ENCODE results near the gene PTPRK. TPM values are rescaled to one million over a fixed set of nuclear protein-coding genes. Genes with fewer than 3 reads are reported as not detected.

PTPRK gene
- total RNA-seq, 2 experiments from 2014 or later, result 2.6 to 7.8 TPM

- Mint-ChIP-seq H3K9me3 (ENCODE audit: low read depth) (peaks cover 5% of the 10 kb centered on the region), H3K36me3 (peaks cover 30% of the 10 kb centered on the region), H3K4me3 (peak overlapping the region; percentile 68), H3K4me1 (peaks cover 66% of the 10 kb centered on the region), H3K27me3 (no peaks in the 10 kb centered on the region), H3K27ac (peak overlapping the region; percentile 95)
- ATAC-seq, result no peak
- no peak for DNase-seq
- CTCF ChIA-PET, result interaction anchor here (0.8 to 4.5 kb wide), 7 partner anchors 14 to 358 kb away, joined by 3 to 25 read pairs (median 5); partner anchors contain the start of gene THEMIS
Measured at GRCh38 chr6:127969701-127970100, 550.7 kb downstream of the PTPRK start.

DNA sequence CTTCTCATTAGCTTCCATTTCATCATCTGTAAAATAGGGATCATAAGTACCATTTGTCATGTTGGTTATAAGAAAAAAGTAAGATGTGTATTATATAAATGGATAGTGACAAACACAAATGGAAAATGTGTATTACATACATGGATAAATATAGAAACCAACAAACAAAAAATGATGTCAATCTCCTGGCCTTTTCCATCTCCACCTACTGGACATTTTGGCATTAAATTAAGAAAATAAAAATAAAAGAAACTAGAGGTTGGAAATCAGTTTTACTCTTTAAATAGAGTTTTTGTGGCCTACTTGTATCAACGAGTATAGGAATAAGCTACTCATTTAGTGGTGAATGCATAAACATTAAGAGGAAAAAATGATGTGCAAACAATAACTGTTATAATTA lies 552.0 kb downstream of the PTPRK start:
- H3K9me3 Mint-ChIP-seq (ENCODE audit: low read depth), result peaks cover 5% of the 10 kb centered on the region
- H3K4me1 Mint-ChIP-seq, result peaks cover 55% of the 10 kb centered on the region
- peak overlapping the region; percentile 65 for H3K4me3 Mint-ChIP-seq
- CTCF ChIA-PET, result interaction anchor here (0.7 to 4.5 kb wide), 16 partner anchors 10 to 113 kb away, joined by 3 to 25 read pairs (median 6); partner anchors contain the start of gene THEMIS
- H3K36me3 Mint-ChIP-seq, result peaks cover 31% of the 10 kb centered on the region
- DNase-seq (no peak), ATAC-seq (no peak)
- no peaks in the 10 kb centered on the region for H3K27me3 Mint-ChIP-seq
- peak overlapping the region; percentile 95 for H3K27ac Mint-ChIP-seq

DNA sequence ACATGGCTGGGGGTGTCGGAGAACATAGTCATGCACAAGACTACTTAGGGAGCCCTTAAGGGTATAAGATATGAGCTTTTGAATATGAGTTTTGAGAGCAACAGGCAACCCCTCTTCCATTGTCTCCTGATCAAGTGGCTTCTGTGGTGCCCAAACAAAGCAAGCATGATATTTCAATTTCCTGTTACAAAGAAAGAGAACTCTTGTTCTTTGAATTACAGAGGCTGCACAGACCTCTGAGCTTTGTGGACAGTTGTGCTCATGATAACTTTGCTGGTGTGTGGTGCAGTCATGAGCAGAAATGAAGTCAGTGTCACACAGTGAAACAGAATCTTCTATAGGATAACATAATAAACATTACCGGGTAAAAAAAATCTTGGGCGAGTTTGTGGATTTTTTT lies 552.7 kb downstream of the PTPRK start:
- Mint-ChIP-seq H3K4me3 (peak overlapping the region; percentile 65), H3K27me3 (no peaks in the 10 kb centered on the region), H3K9me3 (ENCODE audit: low read depth) (peaks cover 5% of the 10 kb centered on the region), H3K4me1 (peaks cover 49% of the 10 kb centered on the region), H3K27ac (peak overlapping the region; percentile 95), H3K36me3 (peaks cover 33% of the 10 kb centered on the region)
- CTCF ChIA-PET, result interaction anchor here (0.8 to 4.5 kb wide), 18 partner anchors 10 to 112 kb away, joined by 3 to 25 read pairs (median 6); partner anchors contain the start of gene THEMIS
- ATAC-seq (peak; percentile 63), DNase-seq (peak; percentile 83)

GRCh38 chr6:127966616-127967015 lies 553.8 kb downstream of the PTPRK start:
- Mint-ChIP-seq H3K36me3 (peaks cover 39% of the 10 kb centered on the region), H3K27me3 (no peaks in the 10 kb centered on the region), H3K9me3 (ENCODE audit: low read depth) (peaks cover 5% of the 10 kb centered on the region), H3K4me1 (peaks cover 40% of the 10 kb centered on the region), H3K4me3 (no peak overlapping the region), H3K27ac (peak overlapping the region; percentile 95)
- ATAC-seq, result no peak
- CTCF ChIA-PET, result interaction anchor here (2.3 to 2.8 kb wide), 3 partner anchors 15 to 57 kb away, joined by 7 to 14 read pairs (median 12); no protein-coding TSS in a partner anchor
- no peak for DNase-seq

- no peaks in the 10 kb centered on the region for H3K27me3 Mint-ChIP-seq
- ATAC-seq, result no peak
- no peak for DNase-seq
- H3K27ac Mint-ChIP-seq, result no peak overlapping the region
- H3K36me3 Mint-ChIP-seq, result peaks cover 44% of the 10 kb centered on the region
- no peak overlapping the region for H3K4me3 Mint-ChIP-seq
- H3K9me3 Mint-ChIP-seq (ENCODE audit: low read depth), result peaks cover 9% of the 10 kb centered on the region
- CTCF ChIA-PET, result no interaction called here
- H3K4me1 Mint-ChIP-seq, result peaks cover 31% of the 10 kb centered on the region
Measured at GRCh38 chr6:127963495-127963894, 556.9 kb downstream of the PTPRK start.

GRCh38 chr6:127959869-127960268 lies 560.5 kb downstream of the PTPRK start:
- Mint-ChIP-seq H3K27me3 (no peaks in the 10 kb centered on the region), H3K4me3 (no peak overlapping the region), H3K27ac (no peak overlapping the region), H3K9me3 (ENCODE audit: low read depth) (peaks cover 7% of the 10 kb centered on the region), H3K4me1 (peaks cover 18% of the 10 kb centered on the region), H3K36me3 (peaks cover 30% of the 10 kb centered on the region)
- ATAC-seq, result no peak
- no peak for DNase-seq
- CTCF ChIA-PET, result no interaction called here

GRCh38 chr6:127956956-127957355 lies 563.4 kb downstream of the PTPRK start:
- Mint-ChIP-seq H3K27ac (no peak overlapping the region), H3K4me3 (no peak overlapping the region), H3K9me3 (ENCODE audit: low read depth) (peaks cover 7% of the 10 kb centered on the region), H3K36me3 (peaks cover 16% of the 10 kb centered on the region), H3K4me1 (peaks cover 40% of the 10 kb centered on the region), H3K27me3 (no peaks in the 10 kb centered on the region)
- DNase-seq (no peak), ATAC-seq (no peak)
- CTCF ChIA-PET, result interaction anchor here (3.5 kb wide), 1 partner anchor 12 kb away, joined by 25 read pairs; no protein-coding TSS in a partner anchor

DNA sequence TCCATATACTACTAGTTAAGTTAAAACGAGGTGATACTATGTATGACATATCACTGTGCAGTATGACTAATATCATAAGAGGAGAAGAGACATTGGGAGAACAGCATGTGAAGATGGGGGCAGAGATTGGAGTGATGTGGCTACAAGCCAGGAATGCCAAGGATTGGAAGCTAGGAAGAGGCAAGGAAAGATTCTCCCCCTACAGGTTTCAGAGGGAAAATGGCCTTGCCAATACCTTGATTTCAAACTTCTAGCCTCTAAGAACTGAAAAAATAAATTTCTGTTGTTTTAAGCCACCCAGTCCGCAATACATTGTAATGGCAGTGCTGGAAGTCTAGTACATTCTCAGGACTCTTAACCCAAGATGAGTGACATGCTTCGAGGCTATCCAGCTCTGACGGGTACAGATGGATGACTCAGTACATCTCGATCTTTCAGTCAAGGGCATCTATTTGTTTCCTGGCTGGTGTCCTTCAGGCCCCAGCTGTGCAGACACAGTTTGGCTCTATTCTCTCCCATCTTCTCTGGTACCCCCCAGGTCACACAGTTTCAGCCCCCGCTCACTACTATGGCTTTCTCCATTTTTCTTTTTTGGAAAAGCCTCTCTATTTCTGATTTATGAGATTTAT lies 564.0 kb downstream of the PTPRK start:
- Mint-ChIP-seq H3K36me3 (peaks cover 14% of the 10 kb centered on the region), H3K4me3 (no peak overlapping the region), H3K4me1 (peaks cover 46% of the 10 kb centered on the region), H3K27me3 (no peaks in the 10 kb centered on the region), H3K27ac (no peak overlapping the region), H3K9me3 (ENCODE audit: low read depth) (peaks cover 7% of the 10 kb centered on the region)
- ATAC-seq (no peak), DNase-seq (no peak)
- CTCF ChIA-PET, result interaction anchor here (3.5 kb wide), 1 partner anchor 13 kb away, joined by 25 read pairs; no protein-coding TSS in a partner anchor

GRCh38 chr6:127954082-127954481 lies 566.3 kb downstream of the PTPRK start:
- Mint-ChIP-seq H3K9me3 (ENCODE audit: low read depth) (peaks cover 6% of the 10 kb centered on the region), H3K27ac (peak overlapping the region; percentile 12), H3K4me3 (no peak overlapping the region), H3K4me1 (peaks cover 61% of the 10 kb centered on the region), H3K27me3 (no peaks in the 10 kb centered on the region), H3K36me3 (peaks cover 12% of the 10 kb centered on the region)
- CTCF ChIA-PET, result interaction anchor here (0.8 to 3.5 kb wide), 3 partner anchors 15 to 18 kb away, joined by 3 to 25 read pairs (median 5); no protein-coding TSS in a partner anchor
- ATAC-seq (no peak), DNase-seq (no peak)

DNA sequence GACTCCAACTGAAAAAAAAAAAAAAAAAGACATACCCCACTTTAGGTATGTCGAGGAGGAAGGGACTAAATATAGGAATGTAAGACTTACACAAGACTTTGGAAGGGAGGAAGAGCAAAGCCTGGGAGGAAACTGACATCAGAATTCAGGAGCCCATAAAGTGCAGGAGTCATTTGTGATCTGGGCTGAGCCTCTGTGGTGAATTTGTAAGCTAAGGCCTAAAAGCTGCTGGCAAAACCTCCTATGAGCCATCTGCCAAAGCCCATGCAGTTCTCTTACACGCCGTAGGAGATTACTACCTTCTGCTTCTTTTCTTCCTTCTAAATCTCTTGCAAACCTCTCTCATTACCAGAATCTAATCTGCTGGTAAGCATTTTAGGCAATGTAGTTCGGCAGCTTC lies 567.6 kb downstream of the PTPRK start:
- H3K27ac Mint-ChIP-seq, result peak overlapping the region; percentile 87
- CTCF ChIA-PET, result interaction anchor here (0.7 to 3.6 kb wide), 6 partner anchors 9 to 52 kb away, joined by 3 to 25 read pairs (median 4); partner anchors contain the start of gene THEMIS
- H3K4me1 Mint-ChIP-seq, result peaks cover 62% of the 10 kb centered on the region

DNA sequence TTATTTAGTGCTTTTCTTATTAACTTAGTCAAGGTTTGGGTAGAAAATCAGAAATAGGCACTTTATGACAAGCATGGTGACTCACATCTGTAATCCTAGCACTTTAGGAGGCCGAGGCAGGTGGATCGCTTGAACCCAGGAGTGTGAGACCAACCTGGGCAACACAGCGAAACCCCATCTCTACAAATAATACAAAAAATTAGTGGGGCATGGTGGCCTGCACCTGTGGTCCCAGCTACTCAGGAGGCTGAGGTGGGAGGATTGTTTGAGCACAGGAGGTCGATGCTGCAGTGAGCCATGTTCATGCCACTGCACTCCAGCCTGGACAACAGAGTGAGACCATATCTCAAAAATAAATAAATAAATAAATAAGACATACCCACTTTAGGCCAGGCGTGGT lies 568.2 kb downstream of the PTPRK start:
- peaks cover 25% of the 10 kb centered on the region for H3K36me3 Mint-ChIP-seq
- H3K4me1 Mint-ChIP-seq, result peaks cover 65% of the 10 kb centered on the region
- ATAC-seq, result peak; percentile 13
- H3K4me3 Mint-ChIP-seq, result peak overlapping the region; percentile 61
- no peaks in the 10 kb centered on the region for H3K27me3 Mint-ChIP-seq
- DNase-seq, result no peak
- peak overlapping the region; percentile 97 for H3K27ac Mint-ChIP-seq
- CTCF ChIA-PET, result interaction anchor here (1.1 to 3.6 kb wide), 7 partner anchors 8 to 42 kb away, joined by 4 to 25 read pairs (median 5); no protein-coding TSS in a partner anchor
- H3K9me3 Mint-ChIP-seq (ENCODE audit: low read depth), result peaks cover 7% of the 10 kb centered on the region

More for the DNA sequence above, 567.6 kb downstream of the PTPRK start:
- peaks cover 7% of the 10 kb centered on the region for H3K9me3 Mint-ChIP-seq (ENCODE audit: low read depth)
- no peak for DNase-seq
- peaks cover 20% of the 10 kb centered on the region for H3K36me3 Mint-ChIP-seq
- ATAC-seq, result peak; percentile 32
- peak overlapping the region; percentile 33 for H3K4me3 Mint-ChIP-seq
- no peaks in the 10 kb centered on the region for H3K27me3 Mint-ChIP-seq

GRCh38 chr6:127951172-127951917 lies 569.1 kb downstream of the PTPRK start:
- Mint-ChIP-seq H3K9me3 (ENCODE audit: low read depth) (peaks cover 9% of the 10 kb centered on the region), H3K27me3 (no peaks in the 10 kb centered on the region), H3K4me1 (peaks cover 72% of the 10 kb centered on the region), H3K27ac (peak overlapping the region; percentile 97), H3K4me3 (peak overlapping the region; percentile 61), H3K36me3 (peaks cover 31% of the 10 kb centered on the region)
- DNase-seq (no peak), ATAC-seq (peak; percentile 55)
- CTCF ChIA-PET, result interaction anchor here (0.7 to 3.9 kb wide), 8 partner anchors 8 to 41 kb away, joined by 3 to 25 read pairs (median 6); no protein-coding TSS in a partner anchor

- DNase-seq, result no peak
- peak overlapping the region; percentile 61 for H3K4me3 Mint-ChIP-seq
- CTCF ChIA-PET, result interaction anchor here (0.7 to 3.9 kb wide), 10 partner anchors 11 to 95 kb away, joined by 3 to 25 read pairs (median 6); no protein-coding TSS in a partner anchor
- H3K9me3 Mint-ChIP-seq (ENCODE audit: low read depth), result peaks cover 11% of the 10 kb centered on the region
- no peaks in the 10 kb centered on the region for H3K27me3 Mint-ChIP-seq
- peaks cover 38% of the 10 kb centered on the region for H3K36me3 Mint-ChIP-seq
- peaks cover 72% of the 10 kb centered on the region for H3K4me1 Mint-ChIP-seq
- peak overlapping the region; percentile 97 for H3K27ac Mint-ChIP-seq
- ATAC-seq, result peak; percentile 24
Measured at GRCh38 chr6:127950566-127951145, 569.7 kb downstream of the PTPRK start.

Measured in activated CD8-positive, alpha-beta memory T cell treated with anti-CD3 and anti-CD28 coated beads, Interleukin-2, amount 10 ng/mL, durations not matched to agents 7 days and 5 days (primary cell).